Gastroesophageal sphincter (tissue), 4 donors: ENCODE data around the gene WDR20. TPM values are rescaled to one million over a fixed set of nuclear protein-coding genes. Genes with fewer than 3 reads are reported as not detected.

ENCODE experiments used
- ATAC-seq: fragments of 150-250 bp; one replicate; pipeline ENCODE4 v1.9.1; 2016; ENCODE audit warnings: mild to moderate bottlenecking, moderate library complexity
- H3K27ac ChIP-seq, 4 donors: fragments of 200-600 bp; sonication (generic) in 3 of 4; 1 replicate in 3 of 4; 2 replicates in 1 of 4; pipeline ENCODE4 v1.5.1; 2016 to 2019
- H3K27me3 ChIP-seq: fragments of 200-600 bp; sonication (generic); one replicate; pipeline ENCODE4 v1.5.1; 2019
- H3K36me3 ChIP-seq, 2 donors: fragments of 200-600 bp; sonication (generic); one replicate each; pipeline ENCODE4 v1.5.1; 2019; ENCODE audit warnings: control low read depth in 1 of 2
- H3K4me1 ChIP-seq, 3 donors: fragments of 200-600 bp; sonication (generic); 1 replicate in 2 of 3; 2 replicates in 1 of 3; pipeline ENCODE4 v1.5.1; 2016 to 2019; ENCODE audit warnings: control low read depth in 2 of 3
- H3K4me3 ChIP-seq, 2 donors: fragments of 200-600 bp; sonication (generic); one replicate each; pipeline ENCODE4 v1.5.1; 2019; ENCODE audit warnings: mild to moderate bottlenecking in 1 of 2, moderate library complexity in 1 of 2
- H3K9me3 ChIP-seq, 3 donors: fragments of 200-600 bp; sonication (generic); one replicate each; pipeline ENCODE4 v1.5.1; 2017 to 2019; ENCODE audit warnings: control low read depth in 2 of 3
- EP300 ChIP-seq: sonication (generic); formaldehyde crosslinking; IDR thresholded peaks from one replicate; pipeline ENCODE4 v1.6.1; 2017; ENCODE audit warnings: antibody characterized with exemption, mild to moderate bottlenecking
- POLR2A ChIP-seq, 2 donors: fragments of 450-650 bp; IDR thresholded peaks; one replicate each; pipeline ENCODE4 v1.6.1; 2017; ENCODE audit warnings: antibody characterized with exemption in 2 of 2, mild to moderate bottlenecking in 2 of 2, moderate library complexity in 1 of 2
- POLR2AphosphoS5 ChIP-seq: sonication (generic); formaldehyde crosslinking; IDR thresholded peaks from one replicate; pipeline ENCODE4 v1.6.1; 2017; ENCODE audit warnings: antibody characterized with exemption
- WGBS, 2 donors: methylation state at CpG; one replicate each; pipeline ENCODE4 v1.1.5; 2018; ENCODE audit warnings: low coverage in 1 of 2; 5-methylcytosine and 5-hydroxymethylcytosine counted together
- total RNA-seq, 4 donors: library from RNA; depleted of rRNA; stranded (reverse); fragments of >200 nt; gene quantifications; one replicate each; pipeline ENCODE4 v1.1.0, GENCODE V29; 2016
- TF ChIP-seq, protein P1 (sequence below), 4 experiments: fragments of 200-600 bp in 2 of 4; fragments of 450-650 bp in 2 of 4; sonication (generic) in 1 of 4; IDR thresholded peaks; one replicate each; pipeline ENCODE4 v1.5.1; 2017 to 2019; ENCODE audit warnings: antibody characterized with exemption in 4 of 4, mild to moderate bottlenecking in 2 of 4, moderate library complexity in 2 of 4

The WDR20 gene
- total RNA-seq, 4 donors from 2014 or later: 24.6 to 33.0 (median 28.9) TPM

DNA sequence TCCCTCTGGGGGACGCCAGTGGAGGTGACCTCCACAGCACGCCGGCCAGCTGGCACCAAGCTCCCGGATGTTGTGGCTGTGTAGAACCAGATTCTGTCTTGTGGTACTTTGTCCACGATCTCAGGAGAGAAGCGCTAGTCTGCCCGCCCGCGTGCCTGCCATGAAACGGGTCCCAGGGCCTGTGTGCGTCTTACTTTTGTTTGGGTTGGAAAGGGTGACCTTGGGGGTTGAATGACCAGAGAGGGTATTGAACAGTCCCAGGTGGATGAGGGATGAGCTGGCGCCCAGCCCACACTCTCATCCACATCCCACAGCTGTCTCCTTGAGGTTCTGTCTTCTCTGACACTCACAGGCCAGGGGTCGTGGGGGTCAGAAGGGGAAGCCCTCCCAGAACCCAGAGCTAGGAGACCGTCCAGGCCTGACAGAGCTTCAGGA, 78.3 kb downstream of the WDR20 start:
- TF ChIP-seq, protein P1, sequence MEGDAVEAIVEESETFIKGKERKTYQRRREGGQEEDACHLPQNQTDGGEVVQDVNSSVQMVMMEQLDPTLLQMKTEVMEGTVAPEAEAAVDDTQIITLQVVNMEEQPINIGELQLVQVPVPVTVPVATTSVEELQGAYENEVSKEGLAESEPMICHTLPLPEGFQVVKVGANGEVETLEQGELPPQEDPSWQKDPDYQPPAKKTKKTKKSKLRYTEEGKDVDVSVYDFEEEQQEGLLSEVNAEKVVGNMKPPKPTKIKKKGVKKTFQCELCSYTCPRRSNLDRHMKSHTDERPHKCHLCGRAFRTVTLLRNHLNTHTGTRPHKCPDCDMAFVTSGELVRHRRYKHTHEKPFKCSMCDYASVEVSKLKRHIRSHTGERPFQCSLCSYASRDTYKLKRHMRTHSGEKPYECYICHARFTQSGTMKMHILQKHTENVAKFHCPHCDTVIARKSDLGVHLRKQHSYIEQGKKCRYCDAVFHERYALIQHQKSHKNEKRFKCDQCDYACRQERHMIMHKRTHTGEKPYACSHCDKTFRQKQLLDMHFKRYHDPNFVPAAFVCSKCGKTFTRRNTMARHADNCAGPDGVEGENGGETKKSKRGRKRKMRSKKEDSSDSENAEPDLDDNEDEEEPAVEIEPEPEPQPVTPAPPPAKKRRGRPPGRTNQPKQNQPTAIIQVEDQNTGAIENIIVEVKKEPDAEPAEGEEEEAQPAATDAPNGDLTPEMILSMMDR (IDR thresholded peaks at IDR 0.05): no peak
- TF ChIP-seq EP300 (no peak), POLR2AphosphoS5 (no peak), POLR2A (IDR thresholded peaks at IDR 0.05) (no peak)
- Histone ChIP-seq H3K36me3 (peaks cover 0 to 54% of the 10 kb centered on the region in 2 donors), H3K9me3 (no peaks in the 10 kb centered on the region), H3K4me1 (peaks cover 0 to 35% (median 6%) of the 10 kb centered on the region in 3 donors), H3K4me3 (no peak overlapping the region), H3K27ac (no peak overlapping the region), H3K27me3 (no peaks in the 10 kb centered on the region)
- ATAC-seq: no peak
- WGBS, 2 donors: 92% methylated on average over 2 to 9 of the region's 14 CpGs

DNA sequence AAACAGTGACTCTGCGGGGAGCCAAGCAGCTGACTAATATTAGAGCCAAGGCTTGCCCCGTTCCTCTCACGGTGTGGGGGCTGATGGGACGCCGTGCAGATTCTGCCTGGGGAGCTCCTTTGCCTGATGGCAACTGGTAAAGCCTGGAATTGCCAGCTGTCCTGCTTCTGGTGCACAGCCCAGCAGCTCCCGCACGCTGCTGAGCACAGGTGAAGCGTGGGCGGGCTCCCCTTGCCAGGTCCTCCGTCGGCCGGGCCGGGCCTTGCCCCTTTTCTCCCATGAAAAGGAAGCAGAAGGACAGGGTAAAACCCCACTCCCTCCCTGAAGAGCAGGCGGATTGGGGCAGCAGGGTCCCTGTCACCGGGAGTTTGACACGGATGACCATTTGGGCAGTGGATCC, 79.0 kb downstream of the WDR20 start:
- Histone ChIP-seq H3K9me3 (no peaks in the 10 kb centered on the region), H3K4me1 (peaks cover 0 to 35% (median 6%) of the 10 kb centered on the region in 3 donors), H3K4me3 (no peak overlapping the region), H3K27ac (no peak overlapping the region), H3K36me3 (peaks cover 0 to 56% of the 10 kb centered on the region in 2 donors), H3K27me3 (no peaks in the 10 kb centered on the region)
- TF ChIP-seq EP300 (no peak), POLR2A (IDR thresholded peaks at IDR 0.05) (no peak), POLR2AphosphoS5 (no peak)
- TF ChIP-seq, protein P1 (IDR thresholded peaks at IDR 0.05): no peak
- 48 to 85% methylated on average over 5 of the region's 16 CpGs for WGBS, 2 donors
- ATAC-seq: no peak

DNA sequence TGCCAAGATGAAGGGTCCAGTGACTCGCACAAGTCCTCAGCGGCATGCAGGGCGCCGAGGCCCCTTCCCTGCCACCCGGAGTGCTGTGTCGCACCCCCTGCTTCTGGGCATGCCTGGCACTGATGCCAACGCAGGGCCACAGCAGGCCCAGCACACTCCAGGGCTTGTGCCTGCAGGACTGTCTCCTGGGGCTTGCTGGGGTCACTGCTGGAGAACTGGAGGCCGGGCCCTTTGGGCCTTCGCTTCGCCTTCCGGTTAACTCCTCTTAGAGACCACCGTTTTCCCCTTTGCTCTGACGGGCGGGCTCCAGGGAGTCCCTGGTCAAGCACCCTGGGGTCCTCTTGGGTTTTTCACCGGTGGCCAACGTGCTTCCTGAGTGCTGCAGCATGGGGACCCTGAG, 79.6 kb downstream of the WDR20 start:
- no peak overlapping the region for H3K27ac ChIP-seq
- TF ChIP-seq POLR2A (IDR thresholded peaks at IDR 0.05) (no peak), POLR2AphosphoS5 (no peak), EP300 (no peak)
- TF ChIP-seq, protein P1 (IDR thresholded peaks at IDR 0.05): no peak
- no peak for ATAC-seq
- H3K4me1 ChIP-seq: peaks cover 0 to 29% (median 6%) of the 10 kb centered on the region in 3 donors
- H3K9me3 ChIP-seq: no peaks in the 10 kb centered on the region
- no peaks in the 10 kb centered on the region for H3K27me3 ChIP-seq
- H3K36me3 ChIP-seq: peaks cover 0 to 58% of the 10 kb centered on the region in 2 donors
- H3K4me3 ChIP-seq: no peak overlapping the region
- WGBS, 2 donors: no CpG with 5 or more reads among the region's 16 CpGs

DNA sequence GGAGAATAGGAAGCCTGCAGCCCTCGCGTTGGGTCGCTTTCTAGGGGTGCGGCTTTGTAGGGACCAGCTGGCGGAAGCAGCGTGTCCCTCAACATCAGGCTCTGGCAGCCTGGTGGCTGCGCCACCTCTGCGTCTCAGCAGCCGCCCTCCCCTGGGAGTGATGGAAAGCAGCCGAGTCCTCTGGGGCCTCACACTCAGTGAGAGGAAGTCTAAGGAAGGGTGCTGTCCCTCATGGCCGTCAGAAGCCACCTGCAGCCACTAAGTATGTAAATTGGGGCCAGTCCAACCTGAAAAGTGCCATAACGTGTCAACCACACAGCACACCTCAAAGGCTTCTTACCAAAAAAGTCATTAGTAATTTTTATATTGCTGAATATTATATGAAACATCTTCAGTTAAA, 80.3 kb downstream of the WDR20 start:
- H3K4me3 ChIP-seq: no peak overlapping the region
- ATAC-seq: no peak
- no peak overlapping the region for H3K27ac ChIP-seq
- H3K9me3 ChIP-seq: no peaks in the 10 kb centered on the region
- no peaks in the 10 kb centered on the region for H3K27me3 ChIP-seq
- no peak for TF ChIP-seq POLR2AphosphoS5
- no peak for TF ChIP-seq EP300
- H3K36me3 ChIP-seq: peaks cover 0 to 58% of the 10 kb centered on the region in 2 donors
- peaks cover 0 to 22% (median 6%) of the 10 kb centered on the region in 3 donors for H3K4me1 ChIP-seq
- 53% methylated on average over 3 of the region's 12 CpGs; no CpG with 5 or more reads in 1 of the 2 donors for WGBS, 2 donors

DNA sequence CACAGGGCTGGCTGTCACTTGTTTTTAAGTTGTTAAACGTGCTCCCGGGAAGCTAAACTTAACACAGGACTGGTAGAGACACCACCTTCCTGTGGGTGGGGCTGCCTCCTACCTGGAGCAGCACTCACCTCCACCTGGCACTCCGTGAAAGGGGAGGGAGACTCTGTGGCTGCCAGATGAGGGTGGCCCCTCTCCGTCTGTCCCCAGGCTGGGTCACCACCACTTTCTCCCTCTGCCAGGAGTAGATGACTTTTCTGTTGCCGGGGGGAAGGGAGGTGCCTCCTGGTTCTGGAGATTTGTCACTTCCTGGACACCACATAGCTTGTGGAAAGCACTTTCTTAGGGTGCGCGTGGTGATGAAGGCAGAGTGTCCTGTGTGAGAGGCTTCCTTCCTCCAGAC, 81.3 kb downstream of the WDR20 start:
- ATAC-seq: no peak
- peak overlapping the region in 1 of 4 donors; percentile 24 for H3K27ac ChIP-seq
- TF ChIP-seq EP300 (no peak), POLR2AphosphoS5 (no peak), POLR2A (IDR thresholded peaks at IDR 0.05) (no peak)
- TF ChIP-seq, protein P1 (IDR thresholded peaks at IDR 0.05): no peak
- H3K4me3 ChIP-seq: no peak overlapping the region
- peaks cover 0 to 58% of the 10 kb centered on the region in 2 donors for H3K36me3 ChIP-seq
- H3K27me3 ChIP-seq: no peaks in the 10 kb centered on the region
- H3K4me1 ChIP-seq: peaks cover 0 to 12% (median 0%) of the 10 kb centered on the region in 3 donors
- no CpG with 5 or more reads among the region's 7 CpGs for WGBS, 2 donors
- no peaks in the 10 kb centered on the region for H3K9me3 ChIP-seq
